ENCODE measurements around the gene BAZ1B. TPM values are rescaled to one million over a fixed set of nuclear protein-coding genes. Genes with fewer than 3 reads are reported as not detected.
"Not testable (repeated sequence)": the region's sequence is repeated elsewhere in the genome, so short reads cannot be mapped to it uniquely, and the experiment has no call there.

BAZ1B gene
- total RNA-seq, 1 experiment from 2014 or later: 81.9 TPM

DNA sequence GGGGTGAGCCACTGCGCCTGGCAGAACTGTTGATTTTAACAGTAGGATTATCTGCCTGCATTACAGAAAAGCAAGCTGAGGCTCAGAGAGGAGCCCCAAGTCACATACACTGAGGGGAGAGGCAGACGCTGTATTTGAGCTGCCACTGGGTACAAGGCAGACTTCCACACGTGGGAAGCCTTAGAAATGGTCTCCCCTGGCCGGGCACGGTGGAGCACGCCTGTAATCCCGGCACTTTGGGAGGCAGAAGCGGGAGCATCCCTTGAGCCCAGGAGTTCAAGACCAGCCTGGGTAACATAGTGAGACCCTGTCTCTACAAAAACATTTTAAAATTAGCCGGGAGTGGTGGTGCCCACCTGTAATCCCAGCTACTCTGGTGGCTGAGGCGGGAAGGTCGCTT is 89.4 kb downstream of the BAZ1B start:
- DNase-seq (ENCODE audit: extremely low read depth, low read depth): no peak

DNA sequence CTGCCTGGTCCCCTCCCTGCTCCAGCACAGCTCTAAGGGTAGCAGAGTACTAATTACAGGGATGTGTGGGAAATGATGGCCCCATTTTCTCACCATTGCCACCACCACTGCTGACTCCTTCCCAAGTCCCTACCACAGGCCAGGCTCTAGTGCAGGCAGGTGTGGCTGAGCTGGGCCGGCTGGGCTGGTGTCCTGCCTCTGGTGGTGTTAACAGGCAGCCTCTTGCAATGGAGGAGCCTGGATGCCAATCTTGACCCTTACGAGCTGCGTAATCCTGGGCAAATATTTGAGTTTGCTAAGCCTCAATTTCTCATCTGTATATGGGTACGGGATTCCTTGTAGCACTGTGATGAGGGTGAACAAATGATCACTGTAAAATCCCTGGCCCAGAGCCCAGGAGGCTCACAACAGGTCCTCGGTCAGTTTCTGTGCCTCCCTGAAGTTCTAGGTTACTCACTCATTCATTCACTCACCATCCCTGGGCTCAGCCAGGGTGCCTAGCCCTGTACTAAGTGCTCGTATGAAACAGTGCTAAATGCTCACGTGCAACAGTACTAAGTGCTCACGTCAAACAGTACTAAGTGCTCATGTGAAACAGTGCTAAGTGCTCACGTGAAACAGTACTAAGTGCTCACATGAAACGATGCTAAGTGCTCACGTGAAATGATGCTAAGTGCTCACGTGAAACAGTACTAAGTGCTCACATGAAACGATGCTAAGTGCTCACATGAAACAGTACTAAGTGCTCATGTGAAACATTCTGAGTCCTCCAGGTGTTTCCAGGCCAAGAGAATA is 90.9 kb downstream of the BAZ1B start:
- no peak for DNase-seq (ENCODE audit: extremely low read depth, low read depth)

GRCh38 chr7:73430540-73430939 is 91.6 kb downstream of the BAZ1B start:
- not testable (repeated sequence) for DNase-seq (ENCODE audit: extremely low read depth, low read depth)

DNA sequence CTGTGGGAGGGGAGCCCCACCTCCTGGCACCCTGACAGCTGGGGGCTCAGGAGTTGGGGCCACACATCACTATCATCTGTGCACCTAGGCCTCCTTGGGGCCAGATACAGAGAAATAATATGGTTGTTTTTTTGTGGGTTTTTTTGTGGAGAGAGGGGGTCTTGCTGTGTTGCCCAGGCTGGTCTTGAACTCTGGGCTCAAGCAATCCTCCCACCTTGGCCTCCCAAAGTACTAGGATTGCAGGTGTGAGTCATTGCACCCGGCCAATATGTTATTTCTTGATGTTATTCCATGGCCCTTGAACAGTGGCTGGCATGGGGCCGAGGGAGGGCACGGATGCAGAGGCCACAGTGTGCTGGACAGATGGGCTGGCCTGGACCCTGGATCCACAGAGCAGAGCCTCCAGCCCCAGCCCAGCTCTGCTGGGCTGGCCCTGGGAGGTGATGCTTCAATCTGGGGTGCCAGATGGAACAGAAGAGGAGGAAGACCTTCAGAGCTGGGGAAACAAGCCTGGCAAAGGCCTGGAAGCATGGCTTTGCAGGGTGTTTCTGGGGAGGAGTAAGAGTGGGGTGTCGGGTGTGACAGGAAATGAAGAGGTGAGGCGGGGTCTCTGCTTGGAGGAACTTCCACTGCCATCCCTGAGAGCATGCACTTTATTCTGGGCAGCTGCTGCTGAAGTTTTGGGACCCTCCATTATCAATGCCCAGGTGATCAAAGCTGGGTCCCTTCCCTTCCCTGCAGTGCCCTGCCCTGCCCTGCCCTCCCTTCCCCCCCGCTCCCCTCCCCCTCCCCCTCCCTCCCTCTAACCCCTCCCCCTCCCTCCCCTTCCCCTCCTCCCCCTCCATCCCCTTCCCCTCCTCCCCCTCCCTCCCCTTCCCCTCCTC is 92.2 kb downstream of the BAZ1B start:
- no peak for DNase-seq (ENCODE audit: extremely low read depth, low read depth)

DNA sequence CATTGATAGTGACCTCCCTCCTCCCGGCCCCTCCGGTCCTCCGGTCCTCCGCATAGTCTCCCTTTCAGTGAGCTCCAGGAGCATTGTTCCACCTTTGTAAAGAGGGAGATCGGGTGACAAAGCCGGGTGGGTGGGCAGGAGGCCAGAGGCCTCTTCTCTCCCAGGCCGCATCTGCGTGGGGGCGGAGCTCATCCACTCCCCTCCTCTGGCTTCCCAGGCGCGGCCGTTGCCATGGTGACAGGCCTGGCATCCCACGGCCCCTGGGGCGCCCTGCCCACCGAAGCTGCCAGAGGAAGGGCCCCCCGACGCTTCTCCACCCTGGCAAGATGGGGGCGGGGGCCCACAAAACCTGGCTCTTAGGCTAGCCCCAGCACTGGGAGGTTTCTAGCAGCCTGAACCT is 92.9 kb downstream of the BAZ1B start:
- no peak for DNase-seq (ENCODE audit: extremely low read depth, low read depth)

DNA sequence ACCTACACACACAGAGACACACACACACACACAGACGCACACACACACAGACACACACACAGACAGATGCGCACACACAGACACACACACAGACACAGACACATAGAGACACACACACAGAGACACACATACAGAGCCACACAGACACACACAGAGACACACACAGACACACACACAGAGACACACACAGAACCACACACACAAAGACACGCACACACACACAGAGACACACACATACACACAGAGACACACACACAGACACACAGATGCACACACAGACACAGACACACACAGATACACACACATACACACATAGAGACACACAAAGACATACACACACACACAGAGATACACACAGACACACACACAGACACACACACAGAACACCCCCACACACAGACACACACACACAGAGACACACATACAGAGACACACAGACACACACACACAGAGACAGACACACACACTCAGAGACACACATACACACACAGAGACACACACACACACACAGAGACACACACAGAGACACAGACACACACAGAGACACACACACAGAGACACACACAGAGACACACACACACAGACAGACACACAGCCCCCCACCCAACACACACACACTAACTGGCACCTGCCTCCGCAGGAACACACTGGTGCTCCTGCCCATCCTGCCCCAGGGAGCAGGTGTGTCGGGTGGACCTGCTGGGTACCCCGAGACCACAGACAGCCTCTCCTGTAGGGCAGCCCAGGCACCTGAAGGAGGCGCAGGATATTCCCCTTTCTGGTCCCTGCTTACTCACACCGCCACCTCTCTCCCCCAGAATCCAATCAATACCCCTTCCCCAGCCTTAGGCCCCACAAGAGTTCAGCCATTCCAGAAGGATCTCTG is 93.9 kb downstream of the BAZ1B start:
- DNase-seq (ENCODE audit: extremely low read depth, low read depth): no peak

DNA sequence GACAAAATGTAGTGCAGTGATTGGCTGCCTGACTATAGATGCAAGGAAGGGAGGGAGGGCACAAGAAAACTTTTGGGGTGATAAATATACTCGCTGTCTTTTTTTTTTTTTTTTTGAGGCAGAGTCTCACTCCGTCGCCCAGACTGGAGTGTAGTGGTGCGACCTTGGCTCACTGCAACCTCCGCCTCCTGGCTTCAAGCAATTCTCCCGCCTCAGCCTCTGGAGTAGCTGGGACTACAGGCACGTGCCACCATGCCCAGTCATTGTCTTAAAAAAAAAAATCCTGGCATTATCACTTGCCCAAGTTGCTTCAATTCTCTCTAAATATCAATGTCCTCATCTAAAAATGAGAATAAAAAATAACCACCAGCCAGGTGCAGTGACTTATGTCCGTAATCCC is 96.1 kb downstream of the BAZ1B start:
- DNase-seq (ENCODE audit: extremely low read depth, low read depth): no peak

GRCh38 chr7:73425356-73425983 is 96.6 kb downstream of the BAZ1B start:
- no peak for DNase-seq (ENCODE audit: extremely low read depth, low read depth)

GRCh38 chr7:73424489-73424885 is 97.6 kb downstream of the BAZ1B start:
- DNase-seq (ENCODE audit: extremely low read depth, low read depth): no peak

GRCh38 chr7:73423519-73424488 is 98.3 kb downstream of the BAZ1B start:
- DNase-seq (ENCODE audit: extremely low read depth, low read depth): no peak

GRCh38 chr7:73420610-73421009 is 101.5 kb downstream of the BAZ1B start:
- not testable (repeated sequence) for DNase-seq (ENCODE audit: extremely low read depth, low read depth)

- peak; percentile 53 for DNase-seq (ENCODE audit: extremely low read depth, low read depth)
Measured at GRCh38 chr7:73420016-73420415, 102.1 kb downstream of the BAZ1B start.

DNA sequence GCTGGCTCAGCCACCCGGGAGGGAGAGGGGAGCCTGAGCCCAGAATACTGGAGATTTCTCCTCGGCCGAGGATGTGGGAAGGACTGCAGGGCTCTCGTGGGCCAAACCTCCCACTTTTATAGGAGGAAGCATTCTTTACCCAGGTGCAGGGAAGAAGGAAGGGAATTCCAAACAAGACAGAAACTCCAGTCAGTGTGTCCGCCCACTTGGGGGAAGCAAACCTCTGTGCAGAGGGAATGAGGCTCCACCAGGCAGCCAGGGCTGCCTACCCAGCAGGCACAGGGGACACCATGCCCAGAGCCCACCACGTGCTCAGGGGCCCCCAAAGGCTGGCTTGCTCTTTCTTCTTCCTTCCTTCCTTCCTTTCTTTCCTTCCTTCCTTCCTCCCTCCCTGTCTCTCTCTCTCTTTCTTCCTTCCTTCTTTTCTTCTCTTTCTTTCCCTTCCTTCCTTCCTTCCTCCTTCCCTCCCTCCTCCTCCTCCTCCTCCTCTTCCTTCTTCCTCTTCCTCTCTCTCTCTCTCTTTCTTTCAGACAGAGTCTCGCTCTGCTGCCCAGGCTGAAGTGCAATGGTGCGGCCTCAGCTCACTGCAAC is 103.9 kb downstream of the BAZ1B start:
- no peak for DNase-seq (ENCODE audit: extremely low read depth, low read depth)

DNA sequence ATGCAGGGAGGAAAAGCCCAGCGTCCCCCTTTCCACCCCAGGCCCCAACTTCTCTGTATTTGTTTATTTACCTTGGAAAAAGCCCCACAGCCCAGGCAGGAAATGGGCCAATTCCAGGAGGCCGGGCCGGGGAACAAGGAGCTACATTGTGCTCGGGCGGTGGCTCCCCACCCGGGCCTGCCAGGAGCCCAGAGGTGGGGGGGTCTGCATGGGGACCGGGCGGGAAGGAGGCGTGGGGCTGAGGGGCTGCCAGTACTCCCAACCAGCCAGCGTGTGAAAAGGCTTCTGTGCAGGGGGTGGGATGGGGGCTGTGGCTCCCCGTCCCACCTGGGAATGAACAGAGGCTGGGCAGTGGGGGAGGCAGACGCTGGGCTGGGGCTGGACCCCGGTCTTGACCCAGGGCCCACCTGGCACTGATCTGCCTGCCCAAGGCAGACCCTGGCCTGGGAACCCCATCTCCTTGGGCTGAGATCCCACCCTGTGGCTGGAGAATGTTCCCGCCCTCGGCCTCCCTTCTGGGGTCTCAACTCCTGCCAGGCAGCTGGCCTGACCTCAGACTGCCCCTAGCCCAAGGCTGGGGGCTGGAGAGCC is 111.5 kb downstream of the BAZ1B start:
- DNase-seq (ENCODE audit: extremely low read depth, low read depth): peak; percentile 50

DNA sequence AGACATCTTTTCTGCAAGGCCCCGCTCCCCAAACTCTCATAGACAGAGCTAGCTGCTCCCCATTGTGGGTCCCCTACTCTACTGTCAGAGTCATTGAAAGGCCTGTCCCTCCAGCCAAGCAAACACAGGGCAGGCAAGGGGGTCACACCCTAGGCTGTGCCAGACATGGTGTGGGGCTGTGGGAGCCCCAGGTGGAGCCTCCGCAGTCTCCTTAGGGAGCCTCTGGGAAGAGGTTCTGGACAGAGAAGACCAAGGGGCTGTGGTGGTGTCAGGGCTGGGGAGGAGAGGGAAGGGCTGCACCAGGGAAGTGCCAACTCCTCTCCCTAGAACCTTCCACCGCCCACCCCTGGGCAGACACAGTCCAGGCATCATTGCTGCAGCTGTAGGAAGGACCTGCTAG is 117.2 kb downstream of the BAZ1B start:
- not testable (repeated sequence) for DNase-seq (ENCODE audit: extremely low read depth, low read depth)

GRCh38 chr7:73399185-73400050 is 122.7 kb downstream of the BAZ1B start:
- DNase-seq (ENCODE audit: extremely low read depth, low read depth): peak; percentile 86

GRCh38 chr7:73397521-73398281 is 124.4 kb downstream of the BAZ1B start:
- DNase-seq (ENCODE audit: extremely low read depth, low read depth): no peak
